HS-5 (cell line): ENCODE results near the gene UQCRH.
A peak's percentile ranks its signal among the peaks of the same experiment; 100 is the strongest.

Experiments
- DNase-seq: peaks from one replicate; pipeline ENCODE4 v3.0.0-alpha.2; 2012; ENCODE audit warnings: low read depth

The UQCRH gene

GRCh38 chr1:46303038-46303871, at the start of gene UQCRH, which contains the start of gene LRRC41:
Gene UQCRH, plus strand, starts transcription at chr1:46303698. Its CDS starts 69 bp downstream, at chr1:46303767.
Gene LRRC41, minus strand, starts transcription at chr1:46303616. Its CDS starts 294 bp downstream, at chr1:46303322.
- peak; percentile 97 for DNase-seq

- DNase-seq: no peak
These were observed 48.8 kb upstream of the UQCRH start for GRCh38 chr1:46254668-46255067.

- DNase-seq: no peak
These were observed 47.0 kb upstream of the UQCRH start for GRCh38 chr1:46256523-46256922.

- DNase-seq: no peak
These were observed 41.0 kb upstream of the UQCRH start for GRCh38 chr1:46262508-46262907.

- no peak for DNase-seq
These were observed 40.4 kb upstream of the UQCRH start for GRCh38 chr1:46263146-46263545.

- DNase-seq: no peak
These were observed 34.9 kb upstream of the UQCRH start for GRCh38 chr1:46268578-46268977.

GRCh38 chr1:46274225-46275029, 29.1 kb upstream of the UQCRH start:
- no peak for DNase-seq

GRCh38 chr1:46275030-46275337, 28.5 kb upstream of the UQCRH start:
- no peak for DNase-seq

GRCh38 chr1:46277658-46278373, 25.7 kb upstream of the UQCRH start:
- no peak for DNase-seq

- no peak for DNase-seq
These were observed 24.7 kb upstream of the UQCRH start for GRCh38 chr1:46278807-46279206.

GRCh38 chr1:46280092-46280491, 23.4 kb upstream of the UQCRH start:
- DNase-seq: no peak

GRCh38 chr1:46281021-46281420, 22.5 kb upstream of the UQCRH start:
- no peak for DNase-seq

GRCh38 chr1:46284058-46284457, 19.4 kb upstream of the UQCRH start:
- no peak for DNase-seq

- no peak for DNase-seq
These were observed 18.6 kb upstream of the UQCRH start for GRCh38 chr1:46284597-46285564.

- DNase-seq: no peak
These were observed 17.6 kb upstream of the UQCRH start for GRCh38 chr1:46285730-46286477.

- DNase-seq: peak; percentile 60
These were observed 14.9 kb upstream of the UQCRH start for GRCh38 chr1:46288485-46289133.

- no peak for DNase-seq
These were observed 14.4 kb upstream of the UQCRH start for GRCh38 chr1:46289134-46289494.

GRCh38 chr1:46289976-46290375, 13.5 kb upstream of the UQCRH start:
- DNase-seq: no peak

GRCh38 chr1:46295306-46295705, 8.2 kb upstream of the UQCRH start:
- no peak for DNase-seq

- no peak for DNase-seq
These were observed 5.1 kb upstream of the UQCRH start for GRCh38 chr1:46298387-46298786.
